ENCODE results near the gene TIMM8B. TPM values are rescaled to one million over a fixed set of nuclear protein-coding genes. Genes with fewer than 3 reads are reported as not detected.

TIMM8B gene, protein sequence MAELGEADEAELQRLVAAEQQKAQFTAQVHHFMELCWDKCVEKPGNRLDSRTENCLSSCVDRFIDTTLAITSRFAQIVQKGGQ
- total RNA-seq: 35.3 and 36.7 TPM in 2 replicates

DNA sequence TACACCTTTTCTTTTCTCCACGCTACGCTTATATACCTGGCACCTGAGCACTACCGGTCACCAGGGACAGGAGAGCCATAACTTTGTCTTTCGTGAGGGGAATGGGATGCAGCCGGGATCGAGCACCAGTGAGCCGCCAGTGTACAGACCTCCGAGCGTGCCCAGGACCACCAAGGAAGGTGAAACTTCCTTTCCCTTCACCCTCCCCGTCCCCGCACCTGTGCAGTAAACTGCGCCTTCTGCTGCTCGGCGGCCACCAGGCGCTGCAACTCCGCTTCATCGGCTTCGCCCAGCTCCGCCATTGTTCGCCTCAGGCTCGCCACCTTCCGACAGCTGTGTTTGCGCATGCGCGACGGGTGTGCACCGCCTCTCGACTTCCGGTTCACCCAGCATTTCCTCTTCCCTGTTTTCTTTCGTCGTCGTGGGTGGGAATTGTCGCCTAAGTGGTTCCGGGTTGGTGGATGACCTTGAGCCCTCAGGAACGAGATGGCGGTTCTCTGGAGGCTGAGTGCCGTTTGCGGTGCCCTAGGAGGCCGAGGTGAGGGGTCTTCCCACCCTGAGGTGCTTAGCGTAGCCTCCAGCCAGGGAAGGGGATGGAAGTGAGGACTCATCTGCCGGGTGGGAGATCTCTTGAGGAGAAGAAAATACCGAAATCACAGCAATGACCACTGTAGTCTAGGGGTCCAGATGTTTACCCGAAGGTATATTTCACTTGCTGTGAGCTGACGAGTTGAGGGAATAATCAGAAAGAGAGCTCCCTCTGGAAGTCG lies at the start of gene TIMM8B, which contains the start of gene SDHD:
TSS of gene TIMM8B (minus strand) at position 335 of the 770 bp plus-strand sequence. CDS start at position 302, 33 bp downstream.
TSS of gene SDHD (plus strand) at position 452 of the 770 bp plus-strand sequence. CDS start at position 487, 35 bp downstream.

DNA sequence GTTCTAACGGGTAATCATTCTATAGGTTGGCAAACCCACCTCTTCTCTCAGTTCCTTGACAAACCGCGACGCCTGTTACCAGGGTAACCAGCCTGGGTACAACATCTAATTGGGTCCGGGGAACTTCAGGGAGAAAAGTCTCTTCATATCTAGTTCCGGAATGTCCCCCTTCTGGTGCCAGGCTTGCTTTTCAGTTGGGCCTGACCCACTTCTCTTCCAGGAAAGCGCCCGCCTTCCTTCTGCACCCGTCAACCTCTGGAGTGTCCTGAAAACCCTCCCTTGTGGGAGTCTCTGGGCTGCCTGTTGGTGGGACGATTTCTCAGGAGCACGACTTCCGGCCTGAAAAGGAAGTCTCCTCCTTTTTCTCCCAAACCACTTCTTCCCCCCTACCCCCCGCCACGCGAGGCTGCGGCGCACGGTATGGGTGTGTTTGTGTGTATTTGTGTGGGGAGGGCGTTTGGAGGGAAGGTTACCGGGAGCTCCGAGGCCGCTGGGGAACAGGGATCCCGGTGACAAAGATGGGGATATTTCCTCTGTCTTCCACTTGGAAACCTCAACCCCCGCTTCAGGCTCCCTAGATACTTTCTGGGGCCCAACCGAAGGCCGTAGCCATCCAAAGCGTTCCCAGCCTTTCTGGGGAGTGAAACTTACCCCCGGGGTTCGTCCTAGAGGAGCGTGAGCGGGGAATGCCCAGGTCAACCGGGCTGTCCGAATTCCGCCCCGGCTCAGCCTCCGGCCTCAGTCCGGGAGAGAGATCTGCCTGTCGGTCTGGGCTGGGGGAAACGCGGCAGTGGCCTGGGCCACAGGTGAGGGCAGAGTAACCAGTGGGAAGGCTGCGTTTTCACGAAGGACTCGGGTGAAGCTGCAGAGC lies 12.4 kb downstream of the TIMM8B start, which contains the start of the genes NKAPD1 and PIH1D2:
TSS of gene NKAPD1 (plus strand) at position 359 of the 871 bp plus-strand sequence. CDS start 1,276 bp downstream, outside the sequence.
TSS of gene PIH1D2 (minus strand) at position 77 of the 871 bp plus-strand sequence. CDS start 843 bp downstream, outside the sequence.

Other genes starting within 250 kb of the TIMM8B start
- 13.5 and 18.2 TPM in 2 replicates for gene ALG9, start 215.2 kb downstream of the TIMM8B start, total RNA-seq
- 1.5 and 2.5 TPM in 2 replicates for gene FDXACB1, start 207.6 kb downstream of the TIMM8B start, total RNA-seq
- gene CFAP68, start 207.2 kb downstream of the TIMM8B start, total RNA-seq: 19.3 and 24.9 TPM in 2 replicates
- 53.4 and 56.3 TPM in 2 replicates for gene CRYAB, start 175.0 kb downstream of the TIMM8B start, total RNA-seq
- gene HSPB2, start 174.0 kb downstream of the TIMM8B start, total RNA-seq: 0.94 and 2.0 TPM in 2 replicates
- 1.4 and 2.2 TPM in 2 replicates for gene C11orf52, start 167.8 kb downstream of the TIMM8B start, total RNA-seq
- gene DIXDC1, start 149.4 kb downstream of the TIMM8B start, total RNA-seq: 15.8 and 16.3 TPM in 2 replicates
- gene DLAT, start 61.3 kb downstream of the TIMM8B start, total RNA-seq: 14.0 and 15.3 TPM in 2 replicates
- gene PIH1D2, start 12.7 kb downstream of the TIMM8B start, total RNA-seq: 0.87 and 1.8 TPM in 2 replicates
- 13.3 and 18.9 TPM in 2 replicates for gene NKAPD1, start 12.5 kb downstream of the TIMM8B start, total RNA-seq
- 88.9 and 89.9 TPM in 2 replicates for gene SDHD, start 117 bp upstream of the TIMM8B start, total RNA-seq
- 0.24 and 0.37 TPM in 2 replicates for gene IL18, start 77.3 kb upstream of the TIMM8B start, total RNA-seq
- gene TEX12, start 80.6 kb upstream of the TIMM8B start, total RNA-seq: 0.31 TPM in 1 of 2 replicates, not detected in the other
- 0.81 and 1.2 TPM in 2 replicates for gene BCO2, start 88.8 kb upstream of the TIMM8B start, total RNA-seq
- 17.2 and 17.7 TPM in 2 replicates for gene PTS, start 139.7 kb upstream of the TIMM8B start, total RNA-seq
- gene PLET1, start 174.1 kb upstream of the TIMM8B start, total RNA-seq: not detected in 2 replicates

Measured in cardiac ventricle fibroblast (primary cell).